Loucy (cell line): ENCODE data around the gene ZNF467.

Experiments
- EZH2phosphoT487 ChIP-seq: fragments of 200-600 bp; IDR thresholded peaks from 2 replicates; pipeline ENCODE4 v1.6.1; 2018; ENCODE audit warnings: antibody characterized with exemption, mild to moderate bottlenecking, moderate library complexity, borderline replicate concordance
- TF ChIP-seq, protein P1 (sequence below): fragments of 200-600 bp; sonication (generic); conservative IDR thresholded peaks from 2 replicates; pipeline ENCODE4 v1.5.1; 2014; ENCODE audit warnings: mild to moderate bottlenecking, antibody characterized with exemption, low read length

DNA sequence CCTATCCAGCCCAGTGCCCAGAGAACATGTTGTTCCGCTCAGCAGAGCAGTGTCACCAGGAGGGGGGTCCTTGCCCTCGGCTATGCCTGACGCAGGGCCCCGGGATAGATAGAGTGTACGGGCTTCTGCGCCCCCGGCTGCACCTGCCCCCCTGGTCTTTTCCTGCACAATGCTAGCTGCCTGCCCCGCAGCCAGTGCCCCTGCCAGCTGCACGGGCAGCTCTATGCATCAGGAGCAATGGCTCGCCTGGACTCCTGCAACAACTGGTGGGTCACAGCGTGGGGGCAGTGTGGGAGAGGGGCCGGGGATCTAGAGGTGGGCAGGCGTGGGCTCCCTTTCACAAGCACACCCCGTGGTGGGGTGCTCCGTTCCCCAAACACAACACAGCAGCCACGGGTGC is 33.3 kb upstream of the ZNF467 start:
- TF ChIP-seq, protein P1, sequence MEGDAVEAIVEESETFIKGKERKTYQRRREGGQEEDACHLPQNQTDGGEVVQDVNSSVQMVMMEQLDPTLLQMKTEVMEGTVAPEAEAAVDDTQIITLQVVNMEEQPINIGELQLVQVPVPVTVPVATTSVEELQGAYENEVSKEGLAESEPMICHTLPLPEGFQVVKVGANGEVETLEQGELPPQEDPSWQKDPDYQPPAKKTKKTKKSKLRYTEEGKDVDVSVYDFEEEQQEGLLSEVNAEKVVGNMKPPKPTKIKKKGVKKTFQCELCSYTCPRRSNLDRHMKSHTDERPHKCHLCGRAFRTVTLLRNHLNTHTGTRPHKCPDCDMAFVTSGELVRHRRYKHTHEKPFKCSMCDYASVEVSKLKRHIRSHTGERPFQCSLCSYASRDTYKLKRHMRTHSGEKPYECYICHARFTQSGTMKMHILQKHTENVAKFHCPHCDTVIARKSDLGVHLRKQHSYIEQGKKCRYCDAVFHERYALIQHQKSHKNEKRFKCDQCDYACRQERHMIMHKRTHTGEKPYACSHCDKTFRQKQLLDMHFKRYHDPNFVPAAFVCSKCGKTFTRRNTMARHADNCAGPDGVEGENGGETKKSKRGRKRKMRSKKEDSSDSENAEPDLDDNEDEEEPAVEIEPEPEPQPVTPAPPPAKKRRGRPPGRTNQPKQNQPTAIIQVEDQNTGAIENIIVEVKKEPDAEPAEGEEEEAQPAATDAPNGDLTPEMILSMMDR = no peak
- no peak for TF ChIP-seq EZH2phosphoT487
